Osteoblast (primary cell): Measurements from ENCODE around the gene MCCD1. TPM values are rescaled to one million over a fixed set of nuclear protein-coding genes. Genes with fewer than 3 reads are reported as not detected.
A peak's percentile ranks its signal among the peaks of the same experiment; 100 is the strongest.
"Not testable (repeated sequence)": the region's sequence is repeated elsewhere in the genome, so short reads cannot be mapped to it uniquely, and the experiment has no call there.

ENCODE experiments used
- DNase-seq: peaks from one replicate; pipeline ENCODE4 v3.0.0; 2011; ENCODE audit warnings: low spot score, mixed read lengths; ENCODE audit not compliant: insufficient read length; ENCODE audit errors: missing footprints
- H2AFZ ChIP-seq: 2 replicates; pipeline ENCODE4 v1.6.0; 2011; ENCODE audit warnings: mild to moderate bottlenecking, low read length
- H3K27ac ChIP-seq: 2 replicates; pipeline ENCODE4 v1.5.1; 2011; ENCODE audit warnings: mild to moderate bottlenecking, low read depth, low read length, moderate library complexity
- H3K27me3 ChIP-seq: 2 replicates; pipeline ENCODE4 v1.6.0; 2012; ENCODE audit warnings: mild to moderate bottlenecking, control low read depth, inconsistent platforms, low read length, moderate library complexity; ENCODE audit not compliant: insufficient read depth
- H3K36me3 ChIP-seq: 2 replicates; pipeline ENCODE4 v1.5.1; 2011; ENCODE audit warnings: mild to moderate bottlenecking, low read length, control low read depth, moderate library complexity; ENCODE audit not compliant: insufficient read depth
- H3K4me1 ChIP-seq: 2 replicates; pipeline ENCODE4 v1.5.1; 2011; ENCODE audit warnings: mild to moderate bottlenecking, low read length, control low read depth, moderate library complexity; ENCODE audit not compliant: insufficient read depth
- H3K4me2 ChIP-seq: 2 replicates; pipeline ENCODE4 v1.6.0; 2011; ENCODE audit warnings: mild to moderate bottlenecking, low read length; ENCODE audit not compliant: insufficient read depth
- H3K4me3 ChIP-seq: fragments of 200-600 bp; sonication (generic); 3 replicates; pipeline ENCODE4 v1.5.1; 2012; ENCODE audit warnings: mild to moderate bottlenecking, low read length, inconsistent platforms; ENCODE audit not compliant: insufficient read depth
- H3K79me2 ChIP-seq: 2 replicates; pipeline ENCODE4 v1.6.0; 2012; ENCODE audit warnings: mild to moderate bottlenecking, low read length, control low read depth, inconsistent platforms; ENCODE audit not compliant: insufficient read depth
- H3K9me3 ChIP-seq: 2 replicates; pipeline ENCODE4 v1.5.1; 2011; ENCODE audit warnings: low read depth, low read length, control low read depth
- H4K20me1 ChIP-seq: 2 replicates; pipeline ENCODE4 v1.6.0; 2012; ENCODE audit warnings: mild to moderate bottlenecking, low read length, control low read depth; ENCODE audit not compliant: insufficient read depth
- total RNA-seq: library from RNA; depleted of rRNA; stranded (reverse); fragments of >200 nt; gene quantifications from 2 replicates; pipeline ENCODE4 v1.2.3, GENCODE V29; 2012
- TF ChIP-seq, protein P1 (sequence below): IDR thresholded peaks from 2 replicates; pipeline ENCODE4 v1.5.1; 2011; ENCODE audit warnings: mild to moderate bottlenecking, low read depth, low read length, moderate library complexity; ENCODE audit errors: extremely low read depth

The MCCD1 gene
- total RNA-seq, 1 donor = not detected

DNA sequence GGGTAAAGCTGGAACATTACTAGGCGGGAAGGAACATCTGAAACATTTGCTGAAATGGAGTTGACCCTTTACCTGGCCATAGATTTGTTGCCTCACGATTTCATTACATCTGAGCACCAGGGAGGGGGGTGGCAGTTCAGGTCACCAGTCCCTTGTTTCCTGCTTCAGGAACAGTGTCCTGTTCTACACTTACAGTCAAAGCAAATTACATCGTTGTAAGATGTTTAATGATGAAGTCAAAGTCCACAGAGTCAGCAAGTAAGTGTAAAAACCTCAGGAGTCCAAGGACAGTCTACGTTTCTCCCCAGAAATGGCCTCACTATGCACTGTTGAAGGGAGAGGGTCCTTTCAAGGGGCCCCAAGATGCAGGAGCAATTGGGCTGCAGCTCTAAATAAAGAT lies 39.7 kb upstream of the MCCD1 start:
- H3K4me2 ChIP-seq = no peak overlapping the region
- no peaks in the 10 kb centered on the region for H3K9me3 ChIP-seq
- H4K20me1 ChIP-seq = no peaks in the 10 kb centered on the region
- H3K27ac ChIP-seq = no peak overlapping the region
- H3K4me1 ChIP-seq = peaks cover 13% of the 10 kb centered on the region
- DNase-seq = no peak
- no peak overlapping the region for H3K4me3 ChIP-seq
- H3K79me2 ChIP-seq = no peaks in the 10 kb centered on the region
- no peaks in the 10 kb centered on the region for H3K27me3 ChIP-seq
- TF ChIP-seq, protein P1, sequence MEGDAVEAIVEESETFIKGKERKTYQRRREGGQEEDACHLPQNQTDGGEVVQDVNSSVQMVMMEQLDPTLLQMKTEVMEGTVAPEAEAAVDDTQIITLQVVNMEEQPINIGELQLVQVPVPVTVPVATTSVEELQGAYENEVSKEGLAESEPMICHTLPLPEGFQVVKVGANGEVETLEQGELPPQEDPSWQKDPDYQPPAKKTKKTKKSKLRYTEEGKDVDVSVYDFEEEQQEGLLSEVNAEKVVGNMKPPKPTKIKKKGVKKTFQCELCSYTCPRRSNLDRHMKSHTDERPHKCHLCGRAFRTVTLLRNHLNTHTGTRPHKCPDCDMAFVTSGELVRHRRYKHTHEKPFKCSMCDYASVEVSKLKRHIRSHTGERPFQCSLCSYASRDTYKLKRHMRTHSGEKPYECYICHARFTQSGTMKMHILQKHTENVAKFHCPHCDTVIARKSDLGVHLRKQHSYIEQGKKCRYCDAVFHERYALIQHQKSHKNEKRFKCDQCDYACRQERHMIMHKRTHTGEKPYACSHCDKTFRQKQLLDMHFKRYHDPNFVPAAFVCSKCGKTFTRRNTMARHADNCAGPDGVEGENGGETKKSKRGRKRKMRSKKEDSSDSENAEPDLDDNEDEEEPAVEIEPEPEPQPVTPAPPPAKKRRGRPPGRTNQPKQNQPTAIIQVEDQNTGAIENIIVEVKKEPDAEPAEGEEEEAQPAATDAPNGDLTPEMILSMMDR = no peak
- H2AFZ ChIP-seq = no peak overlapping the region
- no peaks in the 10 kb centered on the region for H3K36me3 ChIP-seq

DNA sequence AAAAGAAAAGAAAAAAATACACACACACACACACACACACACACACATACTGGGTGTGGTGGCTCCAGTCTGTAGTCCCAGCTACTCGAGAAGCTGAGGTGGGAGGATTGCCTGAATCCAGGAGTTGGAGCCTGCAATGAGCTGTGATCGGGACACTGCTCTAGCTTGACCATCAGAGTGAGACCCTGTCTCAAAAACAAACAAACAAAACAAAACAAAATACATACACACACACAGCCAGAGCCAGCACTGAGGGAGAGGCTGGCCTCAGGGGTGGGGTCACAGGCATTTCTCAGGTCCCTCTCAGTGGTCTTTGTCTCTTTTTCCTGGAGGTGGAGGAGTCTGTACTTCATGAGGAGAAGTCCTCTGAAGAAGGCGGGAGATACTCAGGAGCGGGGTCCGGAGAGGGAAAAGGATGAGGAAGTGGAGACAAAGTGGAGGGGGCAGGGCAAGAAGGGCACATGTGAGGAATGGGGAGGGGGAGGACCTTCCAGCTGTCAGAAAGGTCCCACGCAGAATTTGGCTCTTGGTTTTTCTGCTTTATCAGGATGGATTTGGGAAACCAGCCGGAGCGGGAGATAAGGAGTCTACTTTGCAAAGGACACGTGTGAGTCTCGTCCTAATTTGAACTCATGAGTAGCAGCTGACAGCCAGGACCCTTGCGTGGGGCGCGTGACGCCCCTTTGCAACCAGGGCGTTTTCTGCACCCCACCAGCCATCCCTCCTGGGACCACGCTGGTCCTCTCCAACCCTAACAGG lies 38.5 kb upstream of the MCCD1 start:
- no peak overlapping the region for H3K27ac ChIP-seq
- H4K20me1 ChIP-seq = no peaks in the 10 kb centered on the region
- H3K27me3 ChIP-seq = no peaks in the 10 kb centered on the region
- no peak overlapping the region for H3K4me2 ChIP-seq
- H3K4me3 ChIP-seq = no peak overlapping the region
- peaks cover 7% of the 10 kb centered on the region for H3K4me1 ChIP-seq
- no peaks in the 10 kb centered on the region for H3K36me3 ChIP-seq
- no peaks in the 10 kb centered on the region for H3K9me3 ChIP-seq
- TF ChIP-seq, protein P1 = no peak
- no peak for DNase-seq
- H3K79me2 ChIP-seq = no peaks in the 10 kb centered on the region
- H2AFZ ChIP-seq = no peak overlapping the region

DNA sequence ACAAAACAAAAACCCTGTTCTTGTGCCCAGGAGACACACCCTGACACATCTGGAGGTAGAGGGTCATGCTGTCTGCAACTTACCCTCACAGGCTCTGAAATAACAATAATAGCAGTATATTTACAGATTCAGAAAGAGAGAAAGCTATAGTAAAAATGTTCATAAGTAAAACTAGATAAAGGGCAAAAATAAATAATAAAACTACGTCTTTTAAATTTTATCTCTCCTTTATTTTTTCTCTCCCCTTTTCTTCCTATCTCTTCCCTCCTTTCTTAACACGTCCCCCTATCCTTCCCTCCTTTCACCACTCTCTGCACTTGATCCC lies 35.2 kb upstream of the MCCD1 start:
- H3K4me1 ChIP-seq = peaks cover 21% of the 10 kb centered on the region
- H3K27me3 ChIP-seq, DNase-seq, H3K36me3 ChIP-seq, H3K27ac ChIP-seq, H4K20me1 ChIP-seq, H3K9me3 ChIP-seq, H2AFZ ChIP-seq: not testable (repeated sequence)
- H3K79me2 ChIP-seq = peaks cover 18% of the 10 kb centered on the region
- peak overlapping the region; percentile 89 for H3K4me3 ChIP-seq
- peak overlapping the region; percentile 91 for H3K4me2 ChIP-seq

DNA sequence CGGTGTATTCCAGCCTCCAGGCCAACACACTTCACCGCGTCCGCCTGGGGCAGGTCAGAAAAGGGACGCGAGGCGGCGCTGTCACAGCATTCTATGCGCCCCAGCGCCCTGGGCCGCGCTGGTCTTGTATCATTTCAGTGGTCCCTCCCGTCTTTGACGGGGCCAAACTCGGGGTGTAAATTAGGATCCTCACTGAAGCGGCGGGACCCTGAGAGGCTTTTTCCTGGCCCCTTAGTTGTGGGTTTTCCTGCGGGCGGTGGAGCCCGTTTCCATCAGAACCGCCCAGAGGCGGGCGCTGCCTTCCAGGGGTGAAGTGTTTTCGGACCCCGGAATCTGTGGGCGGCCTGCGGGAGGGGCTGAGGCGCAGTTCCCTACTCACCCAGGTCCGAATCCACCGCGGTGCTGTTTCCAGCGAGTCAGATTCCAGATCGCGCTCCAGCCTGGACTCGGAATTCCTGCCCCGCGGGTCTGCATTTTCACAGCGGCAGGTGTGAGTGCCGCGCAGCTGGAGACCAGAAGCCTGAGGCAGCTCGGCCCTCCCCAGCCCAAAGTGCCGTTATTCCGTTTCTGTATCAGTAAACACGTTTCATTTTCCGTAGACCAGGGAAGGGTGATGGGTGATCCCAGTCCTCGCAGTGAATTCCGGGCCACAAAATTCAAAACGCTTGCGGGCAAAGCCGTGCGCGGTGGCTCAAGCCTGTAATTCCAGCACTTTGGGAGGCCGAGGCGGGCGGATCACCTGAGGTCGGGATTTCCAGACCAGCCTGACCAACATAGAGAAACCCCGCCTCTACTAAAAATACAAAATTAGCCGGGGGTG lies 34.7 kb upstream of the MCCD1 start:
- peaks cover 23% of the 10 kb centered on the region for H3K79me2 ChIP-seq
- H3K4me1 ChIP-seq = peaks cover 21% of the 10 kb centered on the region
- TF ChIP-seq, protein P1 = peak; percentile 87
- peak; percentile 90 for DNase-seq
- H3K27ac ChIP-seq = peak overlapping the region; percentile 75
- peak overlapping the region; percentile 89 for H3K4me3 ChIP-seq
- no peaks in the 10 kb centered on the region for H3K36me3 ChIP-seq
- H3K27me3 ChIP-seq = no peaks in the 10 kb centered on the region
- H3K9me3 ChIP-seq = no peaks in the 10 kb centered on the region
- peaks cover 6% of the 10 kb centered on the region for H4K20me1 ChIP-seq
- H2AFZ ChIP-seq = peak overlapping the region; percentile 98
- H3K4me2 ChIP-seq = peak overlapping the region; percentile 91
